NB4 (cell line): ENCODE measurements around the gene SEPTIN6.
"Not testable (repeated sequence)": the region's sequence is repeated elsewhere in the genome, so short reads cannot be mapped to it uniquely, and the experiment has no call there.

Source experiments
- DNase-seq: peaks from one replicate; pipeline ENCODE4 v3.0.0; 2010; ENCODE audit warnings: low read depth
- H3K4me3 ChIP-seq: one replicate; pipeline ENCODE4 v1.5.1; 2011; ENCODE audit warnings: mild to moderate bottlenecking, low read depth, low read length, moderate library complexity
- CTCF ChIP-seq: IDR thresholded peaks from one replicate; pipeline ENCODE4 v1.5.1; 2012; ENCODE audit warnings: low read depth, low read length
- MYC ChIP-seq: IDR thresholded peaks from 2 replicates; pipeline ENCODE4 v1.6.1; 2011; ENCODE audit warnings: low read depth, low read length
- POLR2A ChIP-seq: IDR thresholded peaks from 2 replicates; pipeline ENCODE4 v1.6.1; 2011; ENCODE audit warnings: mild to moderate bottlenecking; ENCODE audit not compliant: insufficient read length; ENCODE audit errors: extremely low read depth
- TF ChIP-seq, protein P1 (sequence below): IDR thresholded peaks from 2 replicates; pipeline ENCODE4 v1.6.1; 2011; ENCODE audit warnings: low read depth, low read length

The SEPTIN6 gene

DNA sequence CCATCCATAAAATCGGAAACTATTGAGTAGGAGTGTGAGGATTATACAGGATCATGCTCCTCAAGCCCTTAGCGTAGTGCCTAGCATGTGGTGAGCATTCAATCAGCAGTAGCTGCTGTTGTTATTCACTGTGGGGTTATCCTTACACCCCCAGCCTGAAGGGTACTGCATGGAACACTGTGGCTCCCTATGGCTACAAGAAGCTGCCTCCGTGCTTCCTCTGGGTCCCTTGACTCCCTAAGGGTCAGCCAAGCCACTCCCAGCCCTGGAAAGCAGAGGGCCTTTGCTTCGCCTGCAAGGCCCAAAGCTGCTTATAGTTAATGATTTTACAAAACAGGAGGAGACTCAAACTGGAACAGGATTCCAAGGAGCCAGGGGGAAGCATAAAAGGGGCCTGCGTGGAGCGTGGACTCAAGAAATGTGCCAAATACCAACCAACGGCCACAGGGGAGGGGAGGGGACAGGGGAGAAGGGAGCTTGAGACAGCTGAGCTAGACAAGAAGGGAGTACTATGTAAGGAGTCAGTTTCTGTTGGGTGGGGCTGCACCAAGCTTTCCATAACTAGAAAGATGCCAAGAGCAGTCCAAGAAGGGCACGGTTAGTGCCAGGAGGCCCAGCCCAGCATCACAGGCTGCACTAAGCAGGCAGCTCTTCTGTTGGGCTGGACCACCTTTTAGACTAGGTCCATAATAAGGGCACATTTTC lies 15.9 kb downstream of the SEPTIN6 start:
- no peak for DNase-seq
- TF ChIP-seq POLR2A (no peak), CTCF (no peak), MYC (no peak)
- TF ChIP-seq, protein P1, sequence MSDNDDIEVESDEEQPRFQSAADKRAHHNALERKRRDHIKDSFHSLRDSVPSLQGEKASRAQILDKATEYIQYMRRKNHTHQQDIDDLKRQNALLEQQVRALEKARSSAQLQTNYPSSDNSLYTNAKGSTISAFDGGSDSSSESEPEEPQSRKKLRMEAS = no peak
- no peak overlapping the region for H3K4me3 ChIP-seq

GRCh38 chrX:119673336-119673735 lies 19.6 kb downstream of the SEPTIN6 start:
- no peak for DNase-seq
- TF ChIP-seq POLR2A (no peak), CTCF (no peak), MYC (no peak)
- TF ChIP-seq, protein P1 = no peak
- H3K4me3 ChIP-seq = no peak overlapping the region

DNA sequence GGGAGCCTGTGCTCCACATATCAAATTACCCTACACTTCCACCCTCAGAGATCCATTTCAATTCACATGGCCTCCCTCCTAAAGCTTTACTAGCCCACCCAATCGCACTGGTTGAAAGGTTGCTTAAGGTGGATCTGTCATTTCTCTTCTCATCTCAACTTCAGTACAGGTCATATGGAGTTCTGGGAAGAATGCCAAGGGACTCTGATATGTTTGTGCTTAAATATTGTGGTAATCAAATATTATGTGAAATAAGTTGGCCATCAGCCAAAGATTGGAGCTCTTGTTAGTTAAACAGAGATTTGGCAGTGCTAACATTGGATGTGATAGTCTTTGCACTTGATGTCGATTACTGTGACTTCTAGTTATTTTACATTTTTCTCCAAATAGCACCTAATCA lies 20.5 kb downstream of the SEPTIN6 start:
- H3K4me3 ChIP-seq = no peak overlapping the region
- DNase-seq = no peak
- TF ChIP-seq, protein P1 = no peak
- TF ChIP-seq POLR2A (no peak), CTCF (no peak), MYC (no peak)

GRCh38 chrX:119669424-119670037 lies 23.4 kb downstream of the SEPTIN6 start:
- DNase-seq = no peak
- TF ChIP-seq, protein P1 = no peak
- TF ChIP-seq MYC = no peak
- no peak for TF ChIP-seq POLR2A
- no peak for TF ChIP-seq CTCF

GRCh38 chrX:119667111-119667878 lies 25.7 kb downstream of the SEPTIN6 start:
- TF ChIP-seq, protein P1 = no peak
- H3K4me3 ChIP-seq = no peak overlapping the region
- DNase-seq = no peak

More at GRCh38 chrX:119669424-119670037, 23.4 kb downstream of the SEPTIN6 start:
- no peak overlapping the region for H3K4me3 ChIP-seq

DNA sequence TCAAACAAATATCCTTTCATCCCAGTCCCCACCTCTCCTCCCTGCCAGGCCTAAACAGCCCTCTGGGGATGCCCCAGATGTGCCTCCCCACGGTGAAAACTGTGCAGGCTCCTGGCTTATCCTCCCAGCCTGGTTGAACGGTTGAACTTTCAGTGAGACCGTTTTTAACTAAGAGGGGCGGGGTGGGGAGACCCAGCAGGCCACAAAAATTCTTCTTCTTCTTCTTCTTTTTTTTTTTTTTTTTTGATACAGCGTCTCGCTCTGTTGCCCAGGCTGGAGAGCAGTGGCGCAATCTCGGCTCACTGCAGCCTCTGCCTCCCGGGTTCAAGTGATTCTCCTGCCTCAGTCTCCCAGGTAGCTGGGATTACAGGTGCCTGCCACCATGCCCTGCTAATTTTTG lies 28.1 kb downstream of the SEPTIN6 start:
- H3K4me3 ChIP-seq, DNase-seq: not testable (repeated sequence)
